ENCODE data around the gene GPR153.

- TF ChIP-seq SUZ12 (IDR thresholded peaks at IDR 0.05; ENCODE audit: extremely low read depth, insufficient read depth, insufficient read length) (no peak), ZNF274 (IDR thresholded peaks at IDR 0.05; ENCODE audit: low read depth, low read length) (no peak)
Observed at GRCh38 chr1:6279613-6280383, 18.9 kb upstream of the GPR153 start.

Measured in NT2/D1 (cell line).